ENCODE measurements around the gene ETV4. TPM values are rescaled to one million over a fixed set of nuclear protein-coding genes. Genes with fewer than 3 reads are reported as not detected.
A peak's percentile ranks its signal among the peaks of the same experiment; 100 is the strongest.

Gene ETV4
- total and polyA plus RNA-seq, 2 of the 13 experiments (the other 11 are each of a cell fraction or from before 2014, with no cell fraction given): 128 to 330 TPM

- TF ChIP-seq TEAD3 (CRISPR knock-in tag; optimal IDR thresholded peaks at IDR 0.05; ENCODE audit: borderline replicate concordance) (peak; percentile 96), ATAD3A (CRISPR knock-in tag; IDR thresholded peaks at IDR 0.05) (no peak), JUNB (CRISPR knock-in tag; IDR thresholded peaks at IDR 0.05; ENCODE audit: borderline replicate concordance) (peak; percentile 21; the same call in 1 of the 2 replicates), ZNF281 (CRISPR knock-in tag; IDR thresholded peaks at IDR 0.05; ENCODE audit: borderline replicate concordance) (peak; percentile 100), RNF219 (CRISPR knock-in tag; IDR thresholded peaks at IDR 0.05) (peak; percentile 35; the same call in 1 of the 2 replicates), TRAFD1 (CRISPR knock-in tag; IDR thresholded peaks at IDR 0.05; ENCODE audit: borderline replicate concordance) (no peak), PHF20 (CRISPR knock-in tag; IDR thresholded peaks at IDR 0.05) (peak; percentile 71), ZC3H4 (CRISPR knock-in tag; IDR thresholded peaks at IDR 0.05; ENCODE audit: borderline replicate concordance) (peak; percentile 92), ATF7 (IDR thresholded peaks at IDR 0.05) (no peak), ATF7 (CRISPR knock-in tag; IDR thresholded peaks at IDR 0.05) (peak; percentile 97), ZNF484 (CRISPR knock-in tag; IDR thresholded peaks at IDR 0.05; ENCODE audit: borderline replicate concordance, low read depth) (no peak; the same call in 1 of the 2 replicates), ZNF468 (CRISPR knock-in tag; IDR thresholded peaks at IDR 0.05) (0 out of 2 replicates have a peak, but pooled peaks have one; percentile 86), ZKSCAN1 (IDR thresholded peaks at IDR 0.05; ENCODE audit: low read length) (peak; percentile 49; the same call in 1 of the 2 replicates), ZZZ3 (CRISPR knock-in tag; IDR thresholded peaks at IDR 0.05; ENCODE audit: borderline replicate concordance) (peak; percentile 79; the same call in 1 of the 2 replicates), BATF2 (CRISPR knock-in tag; IDR thresholded peaks at IDR 0.05) (no peak), ZNF225 (CRISPR knock-in tag; IDR thresholded peaks at IDR 0.05) (no peak; the same call in 1 of the 2 replicates), ISX (CRISPR knock-in tag; conservative IDR thresholded peaks at IDR 0.05) (no peak), CHCHD3 (CRISPR knock-in tag; IDR thresholded peaks at IDR 0.05) (peak; percentile 19; the same call in 1 of the 2 replicates), ZNF629 (CRISPR knock-in tag; conservative IDR thresholded peaks at IDR 0.05) (no peak), ZNF136 (CRISPR knock-in tag; IDR thresholded peaks at IDR 0.05; ENCODE audit: low read depth) (no peak; the same call in 1 of the 2 replicates)
Observed at GRCh38 chr17:43530288-43531081, 15.7 kb downstream of the ETV4 start (continued).
